Endothelial cell of umbilical vein (primary cell): ENCODE results near the gene EDARADD.

Experiments used
- CTCF ChIP-seq, 2 donors: IDR thresholded peaks; 1 replicate in 1 of 2; 2 replicates in 1 of 2; pipeline ENCODE4 v1.5.1; 2011; ENCODE audit warnings: low read length in 2 of 2, mild to moderate bottlenecking in 2 of 2, moderate library complexity in 2 of 2, control low read depth in 1 of 2, inconsistent platforms in 1 of 2, low read depth in 1 of 2; ENCODE audit not compliant: insufficient read depth in 1 of 2; ENCODE audit errors: extremely low read depth in 1 of 2
- EZH2 ChIP-seq: IDR thresholded peaks from 2 replicates; pipeline ENCODE4 v1.6.1; 2012; ENCODE audit warnings: borderline replicate concordance, low read depth, mild to moderate bottlenecking, moderate library complexity, low read length, inconsistent platforms; ENCODE audit not compliant: severe bottlenecking
- POLR2A ChIP-seq: IDR thresholded peaks from 2 replicates; pipeline ENCODE4 v1.6.1; 2012; ENCODE audit warnings: low read depth, mild to moderate bottlenecking, control low read depth, low read length
- POLR2AphosphoS5 ChIP-seq: IDR thresholded peaks from 2 replicates; pipeline ENCODE4 v1.6.1; 2012; ENCODE audit warnings: low read depth, mild to moderate bottlenecking, control low read depth, low read length, moderate library complexity; ENCODE audit not compliant: insufficient read depth

GRCh38 chr1:236524142-236524894, 130.2 kb downstream of the EDARADD start:
- no peak for TF ChIP-seq POLR2AphosphoS5
- peak; percentile 66 for TF ChIP-seq POLR2A
- no peak for TF ChIP-seq CTCF (IDR thresholded peaks at IDR 0.05; ENCODE audit: extremely low read depth in 1 of 2, insufficient read depth in 1 of 2, low read depth in 1 of 2, low read length in 2 of 2)
- TF ChIP-seq EZH2: no peak
